IMR-90 (cell line): ENCODE data around the gene NTM. TPM values are rescaled to one million over a fixed set of nuclear protein-coding genes. Genes with fewer than 3 reads are reported as not detected.

Experiments
- ATAC-seq: fragments of 200-7000 bp; cut with Tn5 transposase; 2 replicates; pipeline ENCODE4 v1.9.1; 2020; ENCODE audit warnings: low read depth, mild to moderate bottlenecking, moderate library complexity
- BruUV-seq: library from RNA; stranded (reverse); fragments of 400-500 nt; replicated peaks from 2 replicates; lab custom pipeline; 2021; lab: Mats Ljungman, UMichigan
- CTCF ChIA-PET: fragments of 300-600 bp; formaldehyde crosslinking; extraction: SDS; loops from one replicate; lab custom pipeline; 2021; ENCODE audit warnings: antibody characterized with exemption; lab: Yijun Ruan, JAX
- POLR2A ChIA-PET: fragments of 300-600 bp; sonication (Branson Sonifier 250); formaldehyde crosslinking; loops from one replicate; lab custom pipeline; 2022; ENCODE audit warnings: antibody characterized with exemption; ENCODE audit not compliant: unreplicated experiment; lab: Charles Lee
- DNase-seq: peaks from one replicate; pipeline ENCODE4 v3.0.0; 2013
- H2AFZ ChIP-seq: replicated peaks from 2 replicates; pipeline ENCODE3; 2013; ENCODE audit warnings: low read length, mild to moderate bottlenecking; ENCODE audit not compliant: poor library complexity
- H2AK5ac ChIP-seq: 2 replicates; pipeline ENCODE4 v1.6.1; 2013; ENCODE audit warnings: low read depth, low read length, inconsistent platforms
- H2AK9ac ChIP-seq: replicated peaks from 2 replicates; pipeline ENCODE3; 2013; ENCODE audit warnings: mild to moderate bottlenecking, low read depth, low read length, moderate library complexity; ENCODE audit not compliant: poor library complexity
- H2BK120ac ChIP-seq: 2 replicates; pipeline ENCODE4 v1.6.1; 2013; ENCODE audit warnings: low read depth, low read length, inconsistent platforms
- H2BK15ac ChIP-seq: 3 replicates; pipeline ENCODE4 v1.6.1; 2013; ENCODE audit warnings: low read depth, low read length, inconsistent platforms
- H2BK20ac ChIP-seq: 2 replicates; pipeline ENCODE4 v1.6.1; 2013; ENCODE audit warnings: low read depth, mild to moderate bottlenecking, inconsistent platforms, low read length, moderate library complexity
- H2BK5ac ChIP-seq: 2 replicates; pipeline ENCODE4 v1.6.1; 2013; ENCODE audit warnings: mild to moderate bottlenecking, low read depth, low read length, inconsistent platforms; ENCODE audit not compliant: poor library complexity, severe bottlenecking
- H3K14ac ChIP-seq: replicated peaks from 2 replicates; pipeline ENCODE4 v1.6.1; 2013; ENCODE audit warnings: low read depth, low read length, inconsistent platforms
- H3K18ac ChIP-seq: 2 replicates; pipeline ENCODE4 v1.6.1; 2013; ENCODE audit warnings: low read depth, low read length, control low read depth
- H3K23ac ChIP-seq: 2 replicates; pipeline ENCODE4 v1.6.1; 2013; ENCODE audit warnings: low read depth, low read length, inconsistent platforms
- H3K27ac ChIP-seq: 2 replicates; pipeline ENCODE4 v1.5.1; 2013; ENCODE audit warnings: mild to moderate bottlenecking, control low read depth, low read length; ENCODE audit not compliant: insufficient read depth
- H3K27me3 ChIP-seq: 2 replicates; pipeline ENCODE4 v1.6.1; 2013; ENCODE audit warnings: low read length; ENCODE audit not compliant: control insufficient read depth, insufficient read depth
- H3K36me3 ChIP-seq: 2 replicates; pipeline ENCODE4 v1.6.1; 2013; ENCODE audit warnings: low read length, mixed read lengths; ENCODE audit not compliant: control insufficient read depth, insufficient read depth
- H3K4ac ChIP-seq: 2 replicates; pipeline ENCODE4 v1.6.1; 2013; ENCODE audit warnings: low read depth, low read length, inconsistent platforms
- H3K4me1 ChIP-seq: 2 replicates; pipeline ENCODE4 v1.6.1; 2013; ENCODE audit warnings: low read length, mixed read lengths; ENCODE audit not compliant: control insufficient read depth, insufficient read depth
- H3K4me2 ChIP-seq: 2 replicates; pipeline ENCODE4 v1.6.1; 2013; ENCODE audit warnings: low read depth, mild to moderate bottlenecking, control low read depth, low read length, moderate library complexity
- H3K4me3 ChIP-seq: 2 replicates; pipeline ENCODE4 v1.5.1; 2013; ENCODE audit warnings: low read depth, mild to moderate bottlenecking, control low read depth, low read length, moderate library complexity; ENCODE audit not compliant: insufficient read depth
- H3K56ac ChIP-seq: 2 replicates; pipeline ENCODE4 v1.6.1; 2013; ENCODE audit warnings: low read length, inconsistent platforms; ENCODE audit not compliant: insufficient read depth; ENCODE audit errors: extremely low read depth
- H3K79me1 ChIP-seq, 2 experiments: 2 replicates each; pipeline ENCODE4 v1.6.1; 2013; ENCODE audit warnings: low read length in 2 of 2, inconsistent platforms in 1 of 2, low read depth in 1 of 2
- H3K9ac ChIP-seq: 2 replicates; pipeline ENCODE4 v1.6.1; 2013; ENCODE audit warnings: low read depth, low read length, control low read depth
- H3K9me1 ChIP-seq: 2 replicates; pipeline ENCODE4 v1.6.1; 2013; ENCODE audit warnings: low read length, inconsistent platforms; ENCODE audit not compliant: insufficient read depth
- H3K9me3 ChIP-seq: 2 replicates; pipeline ENCODE4 v1.6.1; 2013; ENCODE audit warnings: low read length; ENCODE audit not compliant: control insufficient read depth, insufficient read depth
- H4K20me1 ChIP-seq: 2 replicates; pipeline ENCODE4 v1.6.1; 2013; ENCODE audit warnings: low read length, inconsistent platforms; ENCODE audit not compliant: insufficient read depth
- H4K5ac ChIP-seq: 2 replicates; pipeline ENCODE4 v1.6.1; 2013; ENCODE audit warnings: mild to moderate bottlenecking, low read depth, low read length, control low read depth
- H4K8ac ChIP-seq, 2 experiments: 2 replicates each; pipeline ENCODE4 v1.6.1; 2013; ENCODE audit warnings: low read depth in 2 of 2, low read length in 2 of 2, control low read depth in 1 of 2, inconsistent platforms in 1 of 2
- H4K91ac ChIP-seq: 2 replicates; pipeline ENCODE4 v1.6.1; 2013; ENCODE audit warnings: low read depth, low read length, inconsistent platforms; ENCODE audit not compliant: insufficient read depth
- FOS ChIP-seq: fragments of 150-350 bp; IDR thresholded peaks from 2 replicates; pipeline ENCODE4 v1.6.1; 2016; ENCODE audit warnings: low read depth, low read length
- MAZ ChIP-seq: IDR thresholded peaks from 2 replicates; pipeline ENCODE4 v1.6.1; 2012; ENCODE audit warnings: low read depth, mild to moderate bottlenecking, low read length, improper control_type of control experiment, moderate library complexity, borderline replicate concordance
- POLR2A ChIP-seq: IDR thresholded peaks from 2 replicates; pipeline ENCODE4 v1.6.1; 2012; ENCODE audit warnings: mild to moderate bottlenecking, low read depth, low read length
- RAD21 ChIP-seq: IDR thresholded peaks from 2 replicates; pipeline ENCODE4 v1.6.1; 2012; ENCODE audit warnings: low read length, improper control_type of control experiment
- WGBS, 2 experiments: methylation state at CpG; one replicate each; pipeline versions ENCODE4 v1.1.5 to v1.1.7; 2013; ENCODE audit warnings: missing lambda C conversion rate in 2 of 2; ENCODE audit not compliant: insufficient read length in 1 of 2; ENCODE audit errors: extremely low coverage in 2 of 2; 5-methylcytosine and 5-hydroxymethylcytosine counted together
- dilution Hi-C: fragments of 300-500 bp; cut with HindIII; formaldehyde crosslinking; loops from one replicate; pipeline ENCODE4 v1.14.3; 2018; ENCODE audit warnings: low sequenced_read_pairs; ENCODE audit not compliant: unreplicated experiment
- in situ Hi-C: fragments of 300-500 bp; cut with MboI; formaldehyde crosslinking; loops from 3 replicates; pipeline ENCODE4 v1.14.3; 2019; ENCODE audit warnings: low sequenced_read_pairs, inconsistent platforms, mixed read lengths
- intact Hi-C: fragments of 100-400 bp; cut with micrococcal nuclease; formaldehyde crosslinking; loops from 2 replicates; pipeline ENCODE4 v1.10.0; 2022
- polyA plus RNA-seq, 3 experiments: library from polyadenylated mRNA; depleted of rRNA; stranded (reverse); fragments of >200 nt; gene quantifications; 2 replicates each; pipeline ENCODE4 v1.2.3, GENCODE V29; 2012; ENCODE audit warnings: low replicate concordance in 1 of 3
- total RNA-seq: library from RNA; depleted of rRNA; stranded (reverse); fragments of >200 nt; gene quantifications from 2 replicates; pipeline ENCODE4 v1.2.3, GENCODE V29; 2012
- TF ChIP-seq, protein P1 (sequence below): fragments of 150-350 bp; IDR thresholded peaks from 2 replicates; pipeline ENCODE4 v1.6.1; 2017; ENCODE audit warnings: mild to moderate bottlenecking, antibody characterized with exemption, low read length, low read depth
- TF ChIP-seq, protein P2 (sequence below): conservative IDR thresholded peaks from 2 replicates; pipeline ENCODE4 v1.5.1; 2012; ENCODE audit warnings: mild to moderate bottlenecking, low read depth, low read length, improper control_type of control experiment

The NTM gene
- total and polyA plus RNA-seq, 2 of the 4 experiments (the other 2 are of a cell fraction) = 19.5 to 25.5 TPM

DNA sequence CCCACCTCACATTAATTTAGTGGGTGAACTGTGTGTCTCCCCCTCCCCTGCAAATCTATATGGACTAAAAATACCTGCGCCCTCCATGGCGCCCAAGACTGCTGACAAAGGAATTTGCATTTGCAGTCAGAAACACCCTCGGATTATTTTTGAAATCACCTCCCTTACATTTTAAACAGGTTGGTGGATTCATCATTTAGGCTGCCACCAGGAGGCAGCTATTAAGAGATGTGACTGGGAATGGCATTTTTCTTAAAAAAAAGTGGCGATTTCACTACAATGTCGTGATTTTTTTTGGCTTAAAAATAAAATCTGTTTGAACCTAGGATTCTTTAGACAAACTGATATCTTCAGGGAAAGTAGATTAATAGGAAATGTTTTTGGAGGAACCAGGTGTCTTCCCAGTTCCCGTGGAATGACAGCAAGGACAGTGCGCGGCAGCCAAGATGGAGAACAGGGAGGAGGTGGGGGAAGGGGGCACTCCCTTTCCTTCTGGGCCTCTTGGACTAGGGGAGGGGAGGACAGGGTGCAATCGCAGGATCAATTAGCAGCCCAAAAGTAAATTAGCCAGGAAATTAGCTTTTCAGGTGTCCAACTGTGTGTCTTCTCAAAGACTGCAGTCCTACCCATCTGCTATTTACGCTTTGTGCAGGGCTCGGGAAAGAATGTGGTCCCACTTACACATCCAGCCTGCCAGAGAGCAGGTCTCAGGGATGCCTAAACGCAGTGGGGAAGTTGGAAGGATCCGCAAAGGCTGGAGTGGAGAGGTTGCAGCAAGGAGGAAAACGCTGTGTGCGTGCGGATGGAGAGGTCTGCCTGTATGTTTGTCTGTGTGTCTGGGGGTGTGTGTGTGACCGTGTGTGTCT, 496.4 kb downstream of the NTM start:
- 90% methylated on average over 6 of the region's 17 CpGs; no CpG with 5 or more reads in 1 of the 2 experiments for WGBS, 2 experiments
- Histone ChIP-seq H2AK5ac (peak overlapping the region; percentile 94; the same call in 1 of the 2 replicates), H4K8ac (no peak overlapping the region; a peak in 1 of 4 replicates), H3K4me3 (no peak overlapping the region), H2BK20ac (peak overlapping the region; percentile 32; the same call in 1 of the 2 replicates), H3K18ac (no peak overlapping the region), H2BK15ac (peak overlapping the region; percentile 35; the same call in 1 of the 3 replicates), H4K91ac (no peak overlapping the region), H3K23ac (no peak overlapping the region), H3K4me1 (no peaks in the 10 kb centered on the region), H2BK5ac (no peak overlapping the region), H3K4me2 (no peak overlapping the region), H3K27me3 (no peaks in the 10 kb centered on the region; the same call in 1 of the 2 replicates), H4K20me1 (no peaks in the 10 kb centered on the region), H2AK9ac (no peak overlapping the region), H3K79me1 (no peaks in the 10 kb centered on the region), H3K9ac (no peak overlapping the region), H3K36me3 (no peaks in the 10 kb centered on the region), H3K56ac (no peak overlapping the region), H2AFZ (peak overlapping the region; percentile 65), H4K5ac (no peak overlapping the region), H2BK120ac (0 out of 2 replicates have a peak overlapping the region, but pooled peaks have one; percentile 17), H3K9me1 (peaks cover 7% of the 10 kb centered on the region; the same call in 1 of the 2 replicates), H3K9me3 (no peaks in the 10 kb centered on the region), H3K4ac (peak overlapping the region; percentile 17; the same call in 1 of the 2 replicates), H3K14ac (no peak overlapping the region), H3K27ac (no peak overlapping the region)
- in situ Hi-C loops = loop anchor here (5.0 to 10.0 kb wide), 2 partner anchors 261 to 1198 kb away; no protein-coding TSS in a partner anchor
- no peak for ATAC-seq
- TF ChIP-seq POLR2A (no peak), RAD21 (no peak), FOS (no peak), MAZ (no peak)
- TF ChIP-seq, protein P1, sequence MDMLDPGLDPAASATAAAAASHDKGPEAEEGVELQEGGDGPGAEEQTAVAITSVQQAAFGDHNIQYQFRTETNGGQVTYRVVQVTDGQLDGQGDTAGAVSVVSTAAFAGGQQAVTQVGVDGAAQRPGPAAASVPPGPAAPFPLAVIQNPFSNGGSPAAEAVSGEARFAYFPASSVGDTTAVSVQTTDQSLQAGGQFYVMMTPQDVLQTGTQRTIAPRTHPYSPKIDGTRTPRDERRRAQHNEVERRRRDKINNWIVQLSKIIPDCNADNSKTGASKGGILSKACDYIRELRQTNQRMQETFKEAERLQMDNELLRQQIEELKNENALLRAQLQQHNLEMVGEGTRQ = no peak
- TF ChIP-seq, protein P2, sequence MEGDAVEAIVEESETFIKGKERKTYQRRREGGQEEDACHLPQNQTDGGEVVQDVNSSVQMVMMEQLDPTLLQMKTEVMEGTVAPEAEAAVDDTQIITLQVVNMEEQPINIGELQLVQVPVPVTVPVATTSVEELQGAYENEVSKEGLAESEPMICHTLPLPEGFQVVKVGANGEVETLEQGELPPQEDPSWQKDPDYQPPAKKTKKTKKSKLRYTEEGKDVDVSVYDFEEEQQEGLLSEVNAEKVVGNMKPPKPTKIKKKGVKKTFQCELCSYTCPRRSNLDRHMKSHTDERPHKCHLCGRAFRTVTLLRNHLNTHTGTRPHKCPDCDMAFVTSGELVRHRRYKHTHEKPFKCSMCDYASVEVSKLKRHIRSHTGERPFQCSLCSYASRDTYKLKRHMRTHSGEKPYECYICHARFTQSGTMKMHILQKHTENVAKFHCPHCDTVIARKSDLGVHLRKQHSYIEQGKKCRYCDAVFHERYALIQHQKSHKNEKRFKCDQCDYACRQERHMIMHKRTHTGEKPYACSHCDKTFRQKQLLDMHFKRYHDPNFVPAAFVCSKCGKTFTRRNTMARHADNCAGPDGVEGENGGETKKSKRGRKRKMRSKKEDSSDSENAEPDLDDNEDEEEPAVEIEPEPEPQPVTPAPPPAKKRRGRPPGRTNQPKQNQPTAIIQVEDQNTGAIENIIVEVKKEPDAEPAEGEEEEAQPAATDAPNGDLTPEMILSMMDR = 0 out of 2 replicates have a peak, but pooled peaks have one; percentile 22
- POLR2A ChIA-PET = no interaction called here
- no TSS peak for BruUV-seq
- intact Hi-C loops = loop anchor here (1.0 to 5.0 kb wide), 11 partner anchors 45 to 1196 kb away; no protein-coding TSS in a partner anchor
- CTCF ChIA-PET = interaction anchor here (0.7 to 4.7 kb wide), 8 partner anchors 25 to 1289 kb away, joined by 3 to 52 read pairs (median 4); no protein-coding TSS in a partner anchor
- dilution Hi-C loops = no loop called here
- DNase-seq = no peak
